ENCODE measurements around the gene PRPF39. TPM values are rescaled to one million over a fixed set of nuclear protein-coding genes. Genes with fewer than 3 reads are reported as not detected.

PRPF39 gene
- total RNA-seq, 1 donor from 2014 or later = 31.3 TPM

DNA sequence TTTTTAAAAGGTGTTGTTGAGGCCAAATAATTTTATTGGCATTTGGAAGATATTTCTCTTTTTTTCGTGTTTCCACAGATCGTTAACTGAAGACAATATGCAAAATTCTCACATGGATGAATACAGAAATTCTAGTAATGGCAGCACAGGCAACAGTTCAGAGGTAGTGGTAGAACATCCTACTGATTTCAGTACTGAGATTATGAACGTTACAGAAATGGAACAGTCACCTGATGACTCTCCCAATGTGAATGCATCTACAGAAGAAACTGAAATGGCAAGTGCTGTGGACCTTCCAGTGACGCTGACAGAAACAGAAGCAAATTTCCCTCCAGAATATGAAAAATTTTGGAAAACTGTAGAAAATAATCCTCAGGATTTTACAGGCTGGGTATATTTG is 11.2 kb downstream of the PRPF39 start:
- Histone ChIP-seq H3K27me3 (no peaks in the 10 kb centered on the region), H3K36me3 (peaks cover 55% of the 10 kb centered on the region), H3K27ac (no peak overlapping the region), H3K9me3 (no peaks in the 10 kb centered on the region), H3K4me1 (no peaks in the 10 kb centered on the region), H3K4me3 (no peak overlapping the region)
- DNase-seq (no peak), ATAC-seq (no peak)
- TF ChIP-seq CTCF (IDR thresholded peaks at IDR 0.05) = no peak
- intact Hi-C loops (cut with DNase I) = no loop called here

DNA sequence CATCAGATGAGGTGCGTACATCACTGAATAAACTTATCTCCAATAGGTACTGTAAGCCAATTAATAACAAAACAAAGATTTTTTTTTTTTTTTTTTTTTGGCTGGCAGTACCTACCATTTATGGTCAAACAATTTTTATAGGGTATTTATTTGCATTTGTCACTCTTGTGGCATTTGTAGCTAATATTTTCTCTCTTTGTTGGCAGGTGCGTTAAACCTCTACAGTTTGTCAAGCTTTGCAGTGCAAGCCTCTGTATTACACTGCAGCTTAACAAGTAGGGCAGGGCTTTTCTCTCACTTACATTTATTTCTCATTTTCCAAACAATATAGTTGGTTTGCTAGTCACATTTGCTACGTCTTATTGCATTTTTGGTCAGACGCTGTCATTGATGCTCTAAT is 12.3 kb downstream of the PRPF39 start:
- Histone ChIP-seq H3K27ac (no peak overlapping the region), H3K27me3 (no peaks in the 10 kb centered on the region), H3K9me3 (no peaks in the 10 kb centered on the region), H3K36me3 (peaks cover 65% of the 10 kb centered on the region), H3K4me1 (no peaks in the 10 kb centered on the region), H3K4me3 (no peak overlapping the region)
- intact Hi-C loops (cut with DNase I) = no loop called here
- DNase-seq = no peak
- ATAC-seq = no peak
- TF ChIP-seq CTCF (IDR thresholded peaks at IDR 0.05) = no peak

GRCh38 chr14:45103806-45104205 is 19.9 kb downstream of the PRPF39 start:
- Histone ChIP-seq H3K36me3 (peaks cover 83% of the 10 kb centered on the region), H3K27me3 (no peaks in the 10 kb centered on the region), H3K4me1 (no peaks in the 10 kb centered on the region), H3K27ac (no peak overlapping the region), H3K4me3 (no peak overlapping the region), H3K9me3 (no peaks in the 10 kb centered on the region)
- no peak for DNase-seq
- no peak for ATAC-seq
- intact Hi-C loops (cut with DNase I) = no loop called here
- TF ChIP-seq CTCF (IDR thresholded peaks at IDR 0.05) = no peak

DNA sequence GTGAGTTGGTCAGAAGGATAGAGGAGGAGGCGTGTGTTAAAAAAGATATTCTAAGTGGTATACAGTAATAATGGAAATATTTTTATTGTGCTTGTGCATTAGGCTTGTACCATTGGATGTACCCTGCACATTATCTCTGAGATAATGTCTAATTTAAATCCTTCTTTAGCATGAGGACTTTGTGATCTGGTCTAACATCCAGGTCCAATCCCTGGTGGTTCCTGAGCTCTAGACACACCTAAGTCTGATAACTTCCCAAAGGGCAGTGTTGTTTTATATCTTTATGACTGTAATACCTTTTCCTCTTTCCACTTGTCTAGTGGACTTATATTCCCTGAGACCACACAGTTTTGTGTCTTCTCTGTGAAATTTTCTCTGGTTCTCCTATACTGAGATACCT is 20.6 kb downstream of the PRPF39 start:
- no peak for ATAC-seq

GRCh38 chr14:45112896-45113781 is 29.2 kb downstream of the PRPF39 start:
- intact Hi-C loops (cut with DNase I) = no loop called here
- H3K36me3 ChIP-seq = peaks cover 94% of the 10 kb centered on the region

More for the DNA sequence above, 20.6 kb downstream of the PRPF39 start:
- H3K4me3 ChIP-seq = no peak overlapping the region
- no peaks in the 10 kb centered on the region for H3K27me3 ChIP-seq
- TF ChIP-seq CTCF (IDR thresholded peaks at IDR 0.05) = no peak
- no peaks in the 10 kb centered on the region for H3K4me1 ChIP-seq
- no peak for DNase-seq
- no peaks in the 10 kb centered on the region for H3K9me3 ChIP-seq
- intact Hi-C loops (cut with DNase I) = no loop called here
- H3K36me3 ChIP-seq = peaks cover 81% of the 10 kb centered on the region
- no peak overlapping the region for H3K27ac ChIP-seq

More at GRCh38 chr14:45112896-45113781, 29.2 kb downstream of the PRPF39 start:
- Histone ChIP-seq H3K9me3 (no peaks in the 10 kb centered on the region), H3K27me3 (no peaks in the 10 kb centered on the region), H3K27ac (no peak overlapping the region), H3K4me3 (no peak overlapping the region), H3K4me1 (no peaks in the 10 kb centered on the region)
- no peak for TF ChIP-seq CTCF (IDR thresholded peaks at IDR 0.05)
- DNase-seq = no peak
- ATAC-seq = no peak

Measured in upper lobe of right lung (tissue), 1 donor.